SK-N-SH (cell line): ENCODE measurements around the gene ITGA8. TPM values are rescaled to one million over a fixed set of nuclear protein-coding genes. Genes with fewer than 3 reads are reported as not detected.

Experiments used
- CTCF ChIA-PET: fragments of 300-600, 350-600 bp; formaldehyde crosslinking; extraction: SDS; loops from one replicate; lab custom pipeline; 2021; lab: Yijun Ruan, JAX
- POLR2A ChIA-PET: fragments of 350-600 bp; sonication (Branson Sonifier 250); formaldehyde crosslinking; extraction: SDS; loops from one replicate; lab custom pipeline; 2020; ENCODE audit warnings: antibody characterized with exemption, inconsistent platforms; lab: Yijun Ruan, JAX
- DNase-seq: peaks from one replicate; pipeline ENCODE4 v3.0.0; 2012
- H2AFZ ChIP-seq: fragments of 200-600 bp; sonication (generic); 2 replicates; pipeline ENCODE4 v1.8.1; 2016; ENCODE audit warnings: antibody characterized with exemption, mild to moderate bottlenecking, low read depth
- H3F3A ChIP-seq: fragments of 200-600 bp; sonication (generic); replicated peaks from 2 replicates; pipeline ENCODE3; 2016; ENCODE audit warnings: antibody characterized with exemption, mild to moderate bottlenecking; ENCODE audit not compliant: insufficient read depth
- H3K27ac ChIP-seq, 2 experiments: fragments of 200-500 bp in 1 of 2; fragments of 200-600 bp in 1 of 2; sonication (Bioruptor generic) in 1 of 2; sonication (generic), shearing (Covaris generic) in 1 of 2; 2 replicates each; pipeline versions ENCODE4 v1.5.1 to v1.6.1; 2014 to 2016; ENCODE audit warnings: low read depth in 2 of 2, inconsistent platforms in 1 of 2, low read length in 1 of 2, mild to moderate bottlenecking in 1 of 2, mixed read lengths in 1 of 2
- H3K27me3 ChIP-seq: fragments of 200-600 bp; sonication (generic), shearing (Covaris generic); 2 replicates; pipeline ENCODE4 v1.6.1; 2016; ENCODE audit warnings: mixed run types; ENCODE audit not compliant: insufficient read depth
- H3K36me3 ChIP-seq, 2 experiments: fragments of 200-500 bp in 1 of 2; fragments of 200-600 bp in 1 of 2; sonication (Bioruptor generic) in 1 of 2; sonication (generic) in 1 of 2; replicated peaks in 1 of 2; 2 replicates each; pipeline versions ENCODE3 to v1.5.1; 2014 to 2016; ENCODE audit warnings: low read length in 1 of 2, mild to moderate bottlenecking in 1 of 2; ENCODE audit not compliant: insufficient read depth in 2 of 2, control insufficient read depth in 1 of 2
- H3K4me1 ChIP-seq, 2 experiments: fragments of 200-500 bp in 1 of 2; fragments of 200-600 bp in 1 of 2; sonication (Bioruptor generic) in 1 of 2; sonication (generic), shearing (Covaris generic) in 1 of 2; 2 replicates each; pipeline versions ENCODE4 v1.5.1 to v1.6.1; 2014 to 2016; ENCODE audit warnings: low read depth in 1 of 2, low read length in 1 of 2, mixed run types in 1 of 2; ENCODE audit not compliant: insufficient read depth in 2 of 2, control insufficient read depth in 1 of 2
- H3K4me2 ChIP-seq: fragments of 200-600 bp; sonication (generic), shearing (Covaris generic); 2 replicates; pipeline ENCODE4 v1.6.1; 2017; ENCODE audit warnings: mixed run types
- H3K4me3 ChIP-seq, 2 experiments: fragments of 200-500 bp in 1 of 2; fragments of 200-600 bp in 1 of 2; sonication (Bioruptor generic) in 1 of 2; sonication (generic), shearing (Covaris generic) in 1 of 2; 2 replicates each; pipeline versions ENCODE4 v1.5.1 to v1.8.1; 2014 to 2016; ENCODE audit warnings: low read depth in 2 of 2, inconsistent platforms in 1 of 2, low read length in 1 of 2, mild to moderate bottlenecking in 1 of 2, mixed read lengths in 1 of 2, moderate library complexity in 1 of 2
- H3K79me2 ChIP-seq: fragments of 200-600 bp; sonication (generic); 2 replicates; pipeline ENCODE4 v1.8.1; 2017; ENCODE audit warnings: mild to moderate bottlenecking; ENCODE audit not compliant: insufficient read depth
- H3K9ac ChIP-seq: fragments of 200-600 bp; sonication (generic); 2 replicates; pipeline ENCODE4 v1.6.1; 2017; ENCODE audit warnings: mixed run types
- H3K9me2 ChIP-seq: fragments of 200-600 bp; sonication (generic); 2 replicates; pipeline ENCODE4 v1.6.1; 2017; ENCODE audit warnings: mixed run types
- H3K9me3 ChIP-seq: fragments of 200-600 bp; sonication (generic); 2 replicates; pipeline ENCODE4 v1.6.1; 2017; ENCODE audit warnings: mixed run types, mild to moderate bottlenecking, moderate library complexity
- H4K20me1 ChIP-seq: fragments of 200-600 bp; sonication (generic); 2 replicates; pipeline ENCODE4 v1.6.1; 2017; ENCODE audit warnings: mild to moderate bottlenecking, mixed run types; ENCODE audit not compliant: insufficient read depth
- CHD2 ChIP-seq: fragments of 150-350 bp; IDR thresholded peaks from 2 replicates; pipeline ENCODE4 v1.6.1; 2018; ENCODE audit warnings: low read length; ENCODE audit not compliant: partially characterized antibody
- CTCF ChIP-seq: fragments of 200-600 bp; sonication (generic); IDR thresholded peaks from 2 replicates; pipeline ENCODE4 v1.6.1; 2017; ENCODE audit warnings: antibody characterized with exemption, mild to moderate bottlenecking, moderate library complexity
- ELF1 ChIP-seq: IDR thresholded peaks from 2 replicates; pipeline ENCODE4 v1.4.0; 2012
- EP300 ChIP-seq, 2 experiments: IDR thresholded peaks; 2 replicates each; pipeline versions ENCODE4 v1.4.0 to v1.6.1; 2012; ENCODE audit warnings: borderline replicate concordance in 1 of 2, low read depth in 1 of 2, low read length in 1 of 2
- FOXJ3 ChIP-seq: sonication (generic); formaldehyde crosslinking; IDR thresholded peaks from 2 replicates; pipeline ENCODE4 v1.5.1; 2020; ENCODE audit warnings: mild to moderate bottlenecking, missing genetic modification reagents
- FOXM1 ChIP-seq: IDR thresholded peaks from 2 replicates; pipeline ENCODE4 v1.4.0; 2012; ENCODE audit warnings: low read depth, mild to moderate bottlenecking
- GABPA ChIP-seq: IDR thresholded peaks from 2 replicates; pipeline ENCODE4 v1.4.0; 2012; ENCODE audit warnings: low read depth, mild to moderate bottlenecking
- MAX ChIP-seq: IDR thresholded peaks from 2 replicates; pipeline ENCODE4 v1.4.0; 2012; ENCODE audit warnings: low read depth
- NRF1 ChIP-seq: IDR thresholded peaks from 2 replicates; pipeline ENCODE4 v1.6.1; 2012; ENCODE audit warnings: low read depth, mild to moderate bottlenecking, low read length
- POLR2AphosphoS5 ChIP-seq: IDR thresholded peaks from 2 replicates; pipeline ENCODE4 v1.6.1; 2012; ENCODE audit warnings: low read depth, low read length
- RCOR1 ChIP-seq: fragments of 150-350 bp; IDR thresholded peaks from 2 replicates; pipeline ENCODE4 v1.6.1; 2017; ENCODE audit warnings: antibody characterized with exemption, low read length
- RFX5 ChIP-seq: IDR thresholded peaks from 2 replicates; pipeline ENCODE4 v1.6.1; 2012; ENCODE audit warnings: mild to moderate bottlenecking, improper control_type of control experiment, low read length
- SIN3A ChIP-seq: IDR thresholded peaks from 2 replicates; pipeline ENCODE4 v1.6.1; 2012; ENCODE audit warnings: low read depth, mild to moderate bottlenecking, low read length, moderate library complexity, borderline replicate concordance
- TCF12 ChIP-seq: IDR thresholded peaks from 2 replicates; pipeline ENCODE4 v1.4.0; 2012
- TEAD4 ChIP-seq: IDR thresholded peaks from 2 replicates; pipeline ENCODE4 v1.4.0; 2012; ENCODE audit warnings: mild to moderate bottlenecking, borderline replicate concordance; ENCODE audit not compliant: insufficient read depth
- USF1 ChIP-seq: IDR thresholded peaks from 2 replicates; pipeline ENCODE4 v1.4.0; 2012; ENCODE audit warnings: low read depth, borderline replicate concordance
- USF2 ChIP-seq: fragments of 150-350 bp; IDR thresholded peaks from 2 replicates; pipeline ENCODE4 v1.6.1; 2017; ENCODE audit warnings: antibody characterized with exemption, low read length, low read depth, borderline replicate concordance
- ZBTB33 ChIP-seq: IDR thresholded peaks from 2 replicates; pipeline ENCODE4 v1.4.0; 2012; ENCODE audit warnings: low read depth, borderline replicate concordance
- WGBS: methylation state at CpG from one replicate; pipeline ENCODE4 v1.1.6; 2017; ENCODE audit warnings: low lambda C conversion rate; 5-methylcytosine and 5-hydroxymethylcytosine counted together
- polyA plus RNA-seq, 3 experiments: library from polyadenylated mRNA; depleted of rRNA; stranded (reverse); fragments of >200 nt; gene quantifications; 2 replicates each; pipeline ENCODE4 v1.2.3, GENCODE V29; 2012

Gene ITGA8
- polyA plus RNA-seq, 1 of the 3 experiments (the other 2 are of a cell fraction), result not detected

- TF ChIP-seq MAX, result no peak
- TF ChIP-seq, all 33 proteins: peak for 2
Observed at GRCh38 chr10:15715619-15716227, 4.0 kb downstream of the ITGA8 start (continued).

GRCh38 chr10:15714847-15715246 is 4.9 kb downstream of the ITGA8 start:
- TF ChIP-seq NRF1 (no peak), CHD2 (no peak), USF1 (no peak), TCF12 (no peak), FOXJ3 (no peak), USF2 (no peak), FOXM1 (no peak), ELF1 (no peak), MAX (no peak), RFX5 (no peak), GABPA (no peak), POLR2AphosphoS5 (no peak)
- no peak overlapping the region for H3K27ac ChIP-seq
- H3F3A ChIP-seq, result no peaks in the 10 kb centered on the region
- no peak overlapping the region for H3K9ac ChIP-seq
- H3K9me3 ChIP-seq, result no peaks in the 10 kb centered on the region
- H3K36me3 ChIP-seq, result no peaks in the 10 kb centered on the region
- no peaks in the 10 kb centered on the region for H3K9me2 ChIP-seq
- no peaks in the 10 kb centered on the region for H3K4me1 ChIP-seq
- ChIA-PET POLR2A (no interaction called here), CTCF (interaction anchor here (0.8 to 1.4 kb wide), 4 partner anchors 11 to 288 kb away, joined by 3 to 5 read pairs (median 4); no protein-coding TSS in a partner anchor)
- H2AFZ ChIP-seq, result no peak overlapping the region
- peaks cover 17% of the 10 kb centered on the region; the same call in 1 of the 2 replicates for H3K27me3 ChIP-seq
- no peak for DNase-seq
- H4K20me1 ChIP-seq, result no peaks in the 10 kb centered on the region
- no peaks in the 10 kb centered on the region for H3K79me2 ChIP-seq
- WGBS, result 34% methylated on average over 5 of the region's 5 CpGs
- H3K4me2 ChIP-seq, result no peak overlapping the region
- H3K4me3 ChIP-seq, result no peak overlapping the region

- H3K36me3 ChIP-seq, result no peaks in the 10 kb centered on the region
- ChIA-PET CTCF (interaction anchor here (1.3 kb wide), 1 partner anchor 30 kb away, joined by 3 read pairs; no protein-coding TSS in a partner anchor), POLR2A (no interaction called here)
- H3K9ac ChIP-seq, result no peak overlapping the region
- no peaks in the 10 kb centered on the region for H4K20me1 ChIP-seq
- no peak overlapping the region for H3K4me2 ChIP-seq
- H3K27ac ChIP-seq, result no peak overlapping the region
- no peak overlapping the region for H3K4me3 ChIP-seq
- no peaks in the 10 kb centered on the region; the same call in 1 of the 2 replicates for H3K27me3 ChIP-seq
- H3K79me2 ChIP-seq, result no peaks in the 10 kb centered on the region
- no peaks in the 10 kb centered on the region for H3K9me3 ChIP-seq
- no peak for DNase-seq
- no peak overlapping the region for H2AFZ ChIP-seq
- no peaks in the 10 kb centered on the region for H3K4me1 ChIP-seq
- WGBS, result 14% methylated on average over 2 of the region's 2 CpGs
- no peaks in the 10 kb centered on the region for H3K9me2 ChIP-seq
- H3F3A ChIP-seq, result no peaks in the 10 kb centered on the region
- TF ChIP-seq ZBTB33, result no peak
- TF ChIP-seq FOXM1, result no peak
- TF ChIP-seq RFX5, result no peak
- no peak for TF ChIP-seq CTCF
- no peak for TF ChIP-seq NRF1
- TF ChIP-seq USF1, result no peak
- TF ChIP-seq RCOR1, result no peak
- no peak for TF ChIP-seq EP300 (IDR thresholded peaks at IDR 0.05; ENCODE audit: borderline replicate concordance in 1 of 2, low read depth in 1 of 2, low read length in 1 of 2)
- no peak for TF ChIP-seq SIN3A
- no peak for TF ChIP-seq TEAD4
Observed at GRCh38 chr10:15712883-15713282, 6.8 kb downstream of the ITGA8 start.
